ENCODE measurements around the gene RYK.

Gene RYK

DNA sequence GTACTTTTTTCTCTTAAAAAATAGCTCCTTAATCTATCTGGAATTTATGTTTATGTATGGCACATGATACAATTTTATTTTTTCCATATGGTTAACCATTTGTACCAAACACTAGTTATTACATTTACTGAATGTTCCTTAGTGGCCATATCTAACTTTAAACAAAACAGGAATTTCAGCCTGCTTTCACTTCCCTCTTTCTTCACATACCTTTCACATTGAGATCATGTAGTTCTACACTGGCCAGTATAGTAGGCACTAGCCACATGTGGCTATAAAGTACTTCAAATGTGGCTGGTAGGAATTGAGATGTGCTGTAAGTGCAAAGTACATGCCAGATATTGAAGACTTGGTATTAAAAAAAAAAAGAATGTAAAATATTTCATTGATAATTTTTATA lies 4.7 kb upstream of the RYK start:
- no peak overlapping the region for H3K27ac ChIP-seq (replicated peaks; ENCODE audit: low read length)
- H2BK15ac ChIP-seq (ENCODE audit: low read length): no peak overlapping the region
- H3K9ac ChIP-seq (ENCODE audit: low read depth, low read length, poor library complexity): no peak overlapping the region
- peaks cover 9 to 12% of the 10 kb centered on the region in 2 donors for H3K4me1 ChIP-seq (ENCODE audit: control insufficient read depth in 2 of 2, insufficient read depth in 1 of 2, low read depth in 1 of 2, low read length in 2 of 2)
- H2BK120ac ChIP-seq (ENCODE audit: low read depth, low read length): no peak overlapping the region
- H4K91ac ChIP-seq (ENCODE audit: low read depth, low read length, poor library complexity): no peak overlapping the region
- no peak overlapping the region for H3K4ac ChIP-seq (ENCODE audit: low read length)
- H3K14ac ChIP-seq (ENCODE audit: low read length): no peak overlapping the region
- H2AK5ac ChIP-seq (ENCODE audit: low read depth, low read length): no peak overlapping the region
- no peak overlapping the region for H2BK12ac ChIP-seq (ENCODE audit: low read length)
- no peaks in the 10 kb centered on the region for H3K36me3 ChIP-seq (replicated peaks in 1 of 2; ENCODE audit: control insufficient read depth in 2 of 2, insufficient read depth in 2 of 2, low read length in 2 of 2)
- DNase-seq (ENCODE audit: low spot score): no peak
- H2AFZ ChIP-seq (ENCODE audit: low read length): no peak overlapping the region
- H2BK5ac ChIP-seq (ENCODE audit: low read length): no peak overlapping the region
- H3K79me1 ChIP-seq (ENCODE audit: low read depth, low read length): no peaks in the 10 kb centered on the region
- no peak overlapping the region for H3K4me2 ChIP-seq (ENCODE audit: insufficient read depth, low read length, poor library complexity, severe bottlenecking)
- H3K23ac ChIP-seq (ENCODE audit: low read depth, low read length, poor library complexity): no peak overlapping the region
- peaks cover 0 to 2% of the 10 kb centered on the region in 2 donors for H3K9me3 ChIP-seq (replicated peaks in 1 of 2; ENCODE audit: control insufficient read depth in 2 of 2, insufficient read depth in 1 of 2, low read depth in 1 of 2, low read length in 2 of 2)
- no peak overlapping the region for H3K18ac ChIP-seq (ENCODE audit: low read length)
- no peaks in the 10 kb centered on the region for H3K27me3 ChIP-seq (ENCODE audit: control insufficient read depth in 3 of 3, insufficient read depth in 3 of 3, low read depth in 1 of 3, low read length in 3 of 3)
- H3K4me3 ChIP-seq (ENCODE audit: low read length in 2 of 2): no peak overlapping the region
- no peak overlapping the region for H4K8ac ChIP-seq (ENCODE audit: low read depth, low read length)

DNA sequence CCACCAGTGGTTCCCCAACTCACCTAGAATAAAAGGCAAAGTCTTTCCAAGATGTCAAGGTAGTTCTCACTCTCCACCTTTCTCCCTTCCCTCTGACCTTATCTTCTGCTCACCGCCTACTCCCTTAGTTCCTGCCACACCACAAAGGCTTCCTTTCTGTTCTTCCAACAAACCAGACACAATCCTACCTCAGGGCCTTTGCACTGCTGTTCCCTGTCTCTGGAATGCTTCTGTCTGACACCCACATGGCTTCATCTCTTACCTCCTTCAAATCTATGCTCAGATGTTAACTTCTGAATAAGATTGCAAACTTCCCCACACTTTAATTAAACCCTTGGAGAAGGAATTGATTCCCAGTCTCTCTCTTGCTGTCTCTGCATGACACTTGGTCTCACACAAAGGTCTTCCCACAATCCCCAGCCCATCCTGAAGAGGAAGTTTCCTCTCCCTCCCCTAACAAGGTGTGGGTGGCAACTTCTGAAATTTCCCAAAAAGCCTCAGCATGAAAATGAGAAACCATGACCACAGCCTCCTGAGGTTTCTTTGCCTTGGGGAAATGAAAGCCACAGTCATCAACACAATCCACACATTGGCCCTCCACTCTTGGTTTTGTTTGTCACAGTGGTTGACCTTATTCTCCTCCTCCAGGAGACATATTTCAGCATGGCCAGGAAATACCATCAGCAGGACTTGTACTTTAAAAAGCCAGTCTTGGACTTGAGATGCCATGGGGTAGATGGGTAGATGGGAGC lies 3.0 kb upstream of the RYK start:
- Histone ChIP-seq H3K9ac (ENCODE audit: low read depth, low read length, poor library complexity) (no peak overlapping the region), H3K79me1 (ENCODE audit: low read depth, low read length) (no peaks in the 10 kb centered on the region), H3K27ac (replicated peaks; ENCODE audit: low read length) (no peak overlapping the region), H3K4me3 (ENCODE audit: low read length in 2 of 2) (no peak overlapping the region), H2BK5ac (ENCODE audit: low read length) (no peak overlapping the region), H2BK120ac (ENCODE audit: low read depth, low read length) (no peak overlapping the region), H3K9me3 (replicated peaks in 1 of 2; ENCODE audit: control insufficient read depth in 2 of 2, insufficient read depth in 1 of 2, low read depth in 1 of 2, low read length in 2 of 2) (peaks cover 0 to 2% of the 10 kb centered on the region in 2 donors), H2AFZ (ENCODE audit: low read length) (no peak overlapping the region), H2BK12ac (ENCODE audit: low read length) (no peak overlapping the region), H3K18ac (ENCODE audit: low read length) (no peak overlapping the region), H2BK15ac (ENCODE audit: low read length) (no peak overlapping the region), H3K27me3 (ENCODE audit: control insufficient read depth in 3 of 3, insufficient read depth in 3 of 3, low read depth in 1 of 3, low read length in 3 of 3) (no peaks in the 10 kb centered on the region), H3K4me2 (ENCODE audit: insufficient read depth, low read length, poor library complexity, severe bottlenecking) (no peak overlapping the region), H3K14ac (ENCODE audit: low read length) (no peak overlapping the region), H4K91ac (ENCODE audit: low read depth, low read length, poor library complexity) (no peak overlapping the region), H3K4ac (ENCODE audit: low read length) (no peak overlapping the region), H3K23ac (ENCODE audit: low read depth, low read length, poor library complexity) (no peak overlapping the region), H4K8ac (ENCODE audit: low read depth, low read length) (no peak overlapping the region), H3K36me3 (replicated peaks in 1 of 2; ENCODE audit: control insufficient read depth in 2 of 2, insufficient read depth in 2 of 2, low read length in 2 of 2) (no peaks in the 10 kb centered on the region), H3K4me1 (ENCODE audit: control insufficient read depth in 2 of 2, insufficient read depth in 1 of 2, low read depth in 1 of 2, low read length in 2 of 2) (peaks cover 9 to 12% of the 10 kb centered on the region in 2 donors), H2AK5ac (ENCODE audit: low read depth, low read length) (no peak overlapping the region)
- no peak for DNase-seq (ENCODE audit: low spot score)
- no CpG with 5 or more reads among the region's 1 CpG for WGBS, 2 donors (ENCODE audit: extremely low coverage in 2 of 2, insufficient read length in 2 of 2, insufficient replicate concordance in 1 of 2)

DNA sequence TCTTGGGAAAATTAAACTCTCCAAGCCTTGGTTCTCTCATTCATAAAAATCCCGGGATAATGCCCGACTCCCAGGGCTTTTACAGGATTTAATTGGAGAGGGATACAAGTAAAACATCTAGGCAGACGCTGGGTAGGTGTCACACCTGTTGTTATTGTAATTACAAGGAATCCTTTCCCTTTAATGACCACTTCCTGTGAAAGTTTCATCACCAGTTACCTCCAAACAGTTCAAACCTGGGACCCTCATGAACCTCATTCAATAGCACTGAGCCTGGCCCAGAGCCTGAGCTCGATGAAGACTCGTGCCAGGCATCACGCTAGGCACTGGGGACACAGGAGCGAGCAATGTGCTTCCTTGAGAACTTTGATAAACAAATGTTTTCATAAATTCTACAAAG lies 2.1 kb upstream of the RYK start:
- Histone ChIP-seq H3K18ac (ENCODE audit: low read length) (no peak overlapping the region), H4K91ac (ENCODE audit: low read depth, low read length, poor library complexity) (no peak overlapping the region), H3K9me3 (replicated peaks in 1 of 2; ENCODE audit: control insufficient read depth in 2 of 2, insufficient read depth in 1 of 2, low read depth in 1 of 2, low read length in 2 of 2) (peaks cover 0 to 2% of the 10 kb centered on the region in 2 donors), H4K8ac (ENCODE audit: low read depth, low read length) (no peak overlapping the region), H3K14ac (ENCODE audit: low read length) (no peak overlapping the region), H3K4me2 (ENCODE audit: insufficient read depth, low read length, poor library complexity, severe bottlenecking) (no peak overlapping the region), H3K4ac (ENCODE audit: low read length) (no peak overlapping the region), H2AK5ac (ENCODE audit: low read depth, low read length) (no peak overlapping the region), H2BK5ac (ENCODE audit: low read length) (no peak overlapping the region), H2BK15ac (ENCODE audit: low read length) (no peak overlapping the region), H2BK120ac (ENCODE audit: low read depth, low read length) (no peak overlapping the region), H2BK12ac (ENCODE audit: low read length) (no peak overlapping the region), H3K27me3 (ENCODE audit: control insufficient read depth in 3 of 3, insufficient read depth in 3 of 3, low read depth in 1 of 3, low read length in 3 of 3) (no peaks in the 10 kb centered on the region), H3K27ac (replicated peaks; ENCODE audit: low read length) (peak overlapping the region; percentile 82), H3K4me1 (ENCODE audit: control insufficient read depth in 2 of 2, insufficient read depth in 1 of 2, low read depth in 1 of 2, low read length in 2 of 2) (peaks cover 9 to 12% of the 10 kb centered on the region in 2 donors), H3K9ac (ENCODE audit: low read depth, low read length, poor library complexity) (no peak overlapping the region), H3K79me1 (ENCODE audit: low read depth, low read length) (no peaks in the 10 kb centered on the region), H3K36me3 (replicated peaks in 1 of 2; ENCODE audit: control insufficient read depth in 2 of 2, insufficient read depth in 2 of 2, low read length in 2 of 2) (no peaks in the 10 kb centered on the region), H2AFZ (ENCODE audit: low read length) (peak overlapping the region; percentile 74), H3K4me3 (ENCODE audit: low read length in 2 of 2) (no peak overlapping the region), H3K23ac (ENCODE audit: low read depth, low read length, poor library complexity) (no peak overlapping the region)
- no peak for DNase-seq (ENCODE audit: low spot score)
- no CpG with 5 or more reads among the region's 7 CpGs for WGBS, 2 donors (ENCODE audit: extremely low coverage in 2 of 2, insufficient read length in 2 of 2, insufficient replicate concordance in 1 of 2)

DNA sequence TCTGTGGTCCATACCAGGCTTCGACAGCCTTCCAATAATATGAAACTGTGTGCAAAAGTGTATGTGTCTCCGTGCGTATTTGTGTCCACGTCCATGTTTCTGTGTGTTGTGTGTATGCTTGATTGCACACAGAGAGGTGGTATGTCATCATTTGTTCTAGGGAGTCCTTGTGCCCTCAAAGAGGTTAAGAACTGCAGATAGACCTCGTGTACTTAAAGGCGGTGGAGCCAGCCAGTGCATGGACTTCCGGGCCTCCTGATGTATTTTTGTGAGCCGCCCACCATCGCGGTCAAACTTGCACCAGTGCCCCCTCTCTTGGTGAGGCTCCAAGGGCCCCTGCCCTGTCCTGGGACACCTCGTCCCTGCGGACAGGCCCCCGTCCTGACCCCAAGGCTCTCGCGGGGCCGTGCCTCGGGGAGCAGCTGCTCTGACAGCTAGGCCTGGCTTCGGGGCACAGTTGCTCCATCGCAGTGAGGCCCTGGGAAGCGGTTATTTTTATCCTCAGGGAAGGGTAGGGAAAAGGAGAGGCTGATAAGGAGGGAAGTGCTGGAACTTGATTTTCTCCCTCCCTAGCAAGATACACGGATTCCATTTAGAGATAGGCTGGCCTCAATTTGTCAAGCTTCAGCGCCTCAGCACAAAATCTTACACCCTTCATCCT lies 1.2 kb upstream of the RYK start:
- Histone ChIP-seq H3K14ac (ENCODE audit: low read length) (no peak overlapping the region), H3K27ac (replicated peaks; ENCODE audit: low read length) (peak overlapping the region; percentile 82), H3K9me3 (replicated peaks in 1 of 2; ENCODE audit: control insufficient read depth in 2 of 2, insufficient read depth in 1 of 2, low read depth in 1 of 2, low read length in 2 of 2) (peaks cover 0 to 7% of the 10 kb centered on the region in 2 donors), H3K4me2 (ENCODE audit: insufficient read depth, low read length, poor library complexity, severe bottlenecking) (no peak overlapping the region), H4K8ac (ENCODE audit: low read depth, low read length) (no peak overlapping the region), H3K9ac (ENCODE audit: low read depth, low read length, poor library complexity) (no peak overlapping the region), H2BK15ac (ENCODE audit: low read length) (no peak overlapping the region), H2BK5ac (ENCODE audit: low read length) (no peak overlapping the region), H2BK120ac (ENCODE audit: low read depth, low read length) (no peak overlapping the region), H3K4me3 (ENCODE audit: low read length in 2 of 2) (no peak overlapping the region), H4K91ac (ENCODE audit: low read depth, low read length, poor library complexity) (peak overlapping the region; percentile 62), H3K23ac (ENCODE audit: low read depth, low read length, poor library complexity) (no peak overlapping the region), H3K4me1 (ENCODE audit: control insufficient read depth in 2 of 2, insufficient read depth in 1 of 2, low read depth in 1 of 2, low read length in 2 of 2) (peaks cover 9 to 12% of the 10 kb centered on the region in 2 donors), H3K4ac (ENCODE audit: low read length) (no peak overlapping the region), H2AK5ac (ENCODE audit: low read depth, low read length) (no peak overlapping the region), H2BK12ac (ENCODE audit: low read length) (no peak overlapping the region), H3K79me1 (ENCODE audit: low read depth, low read length) (no peaks in the 10 kb centered on the region), H3K27me3 (ENCODE audit: control insufficient read depth in 3 of 3, insufficient read depth in 3 of 3, low read depth in 1 of 3, low read length in 3 of 3) (no peaks in the 10 kb centered on the region), H3K18ac (ENCODE audit: low read length) (peak overlapping the region; percentile 84), H2AFZ (ENCODE audit: low read length) (peak overlapping the region; percentile 74), H3K36me3 (replicated peaks in 1 of 2; ENCODE audit: control insufficient read depth in 2 of 2, insufficient read depth in 2 of 2, low read length in 2 of 2) (no peaks in the 10 kb centered on the region)
- WGBS, 2 donors (ENCODE audit: extremely low coverage in 2 of 2, insufficient read length in 2 of 2, insufficient replicate concordance in 1 of 2): no CpG with 5 or more reads among the region's 22 CpGs
- DNase-seq (ENCODE audit: low spot score): no peak

All from neuronal stem cell (in vitro differentiated cells).